ENCODE results near the gene INPP4A. TPM values are rescaled to one million over a fixed set of nuclear protein-coding genes. Genes with fewer than 3 reads are reported as not detected.

INPP4A gene
- total and polyA plus RNA-seq, 9 of the 15 experiments (the other 6 are each of a cell fraction or from before 2014, with no cell fraction given), result 1.8 to 15.7 (median 8.3) TPM

- H3K36me3 ChIP-seq (ENCODE audit: control insufficient read depth, insufficient read depth, low read length), result peaks cover 8% of the 10 kb centered on the region; the same call in 1 of the 3 replicates
- intact Hi-C loops (cut with micrococcal nuclease) (no loop called here), in situ Hi-C loops (cut with MboI) (no loop called here)
- H2AFZ ChIP-seq (ENCODE audit: low read depth, low read length), result no peak overlapping the region
- H4K20me1 ChIP-seq (replicated peaks; ENCODE audit: control insufficient read depth, insufficient read depth, low read length), result peaks cover 11% of the 10 kb centered on the region; the same call in 1 of the 2 replicates
- peaks cover 27% of the 10 kb centered on the region; the same call in 2 of the 3 replicates for H3K79me2 ChIP-seq (ENCODE audit: control insufficient read depth, insufficient read depth, low read length)
- H3K9ac ChIP-seq (ENCODE audit: insufficient read depth in 1 of 2, low read depth in 2 of 2, low read length in 2 of 2), result no peak overlapping the region
- no peak overlapping the region for H3K4me3 ChIP-seq
- H3K4me2 ChIP-seq (ENCODE audit: insufficient read depth, low read length), result no peak overlapping the region
- TF ChIP-seq JUND (IDR thresholded peaks at IDR 0.05; ENCODE audit: borderline replicate concordance, low read depth, low read length), result no peak
- TF ChIP-seq JUND (tag; IDR thresholded peaks at IDR 0.05; ENCODE audit: borderline replicate concordance, low read depth, low read length), result no peak
- no peak for TF ChIP-seq SNAPC5 (CRISPR knock-in tag; IDR thresholded peaks at IDR 0.05)
- TF ChIP-seq PML (IDR thresholded peaks at IDR 0.05; ENCODE audit: low read length), result no peak
- no peak for TF ChIP-seq RBM14 (IDR thresholded peaks at IDR 0.05; ENCODE audit: borderline replicate concordance, insufficient read depth, low read depth, low read length)
- no peak for TF ChIP-seq TAF15 (IDR thresholded peaks at IDR 0.05; ENCODE audit: low read depth, low read length)
- TF ChIP-seq SRSF9 (IDR thresholded peaks at IDR 0.05; ENCODE audit: borderline replicate concordance, low read depth, low read length), result no peak
- H3K9me3 ChIP-seq (replicated peaks; ENCODE audit: control insufficient read depth, insufficient read depth, low read depth, low read length), result no peaks in the 10 kb centered on the region
- BruUV-seq (replicated peaks), result no TSS peak
- no peaks in the 10 kb centered on the region for H3K27me3 ChIP-seq (ENCODE audit: control insufficient read depth in 2 of 2, insufficient read depth in 2 of 2, low read length in 2 of 2)
- FAIRE-seq (no peak), DNase-seq (ENCODE audit: extremely low read depth in 1 of 4, low spot score in 3 of 4) (no peak), ATAC-seq (no peak)
- POLR2A ChIA-PET, result interaction anchor here (1.1 to 1.9 kb wide), 2 partner anchors 12 to 14 kb away, joined by 6 to 9 read pairs; no protein-coding TSS in a partner anchor
- peaks cover 10 to 32% of the 10 kb centered on the region in 2 experiments; a peak in 3 of 5 replicates for H3K4me1 ChIP-seq (replicated peaks in 1 of 2; ENCODE audit: control insufficient read depth in 2 of 2, insufficient read depth in 2 of 2, low read length in 2 of 2)
- 61% methylated on average over 4 of the region's 4 CpGs for WGBS (ENCODE audit: insufficient coverage, low coverage, missing lambda C conversion rate)
- H3K9me1 ChIP-seq (ENCODE audit: control insufficient read depth, insufficient read depth, low read length), result peaks cover 7% of the 10 kb centered on the region
- CTCF ChIA-PET (ENCODE audit: low intra/inter-chr PET ratio), result no interaction called here
- H3K27ac ChIP-seq (ENCODE audit: extremely low read depth, low read depth, low read length), result no peak overlapping the region
These were observed 13.5 kb downstream of the INPP4A start for GRCh38 chr2:98458207-98458606.
